Liver (tissue), 3 donors: ENCODE measurements around the gene SLC8A3.

Experiments used
- ATF3 ChIP-seq: IDR thresholded peaks from 2 replicates; pipeline ENCODE4 v1.6.1; 2016; ENCODE audit warnings: antibody characterized with exemption
- FOXA2 ChIP-seq: IDR thresholded peaks from 2 replicates; pipeline ENCODE4 v1.6.1; 2016; ENCODE audit warnings: antibody characterized with exemption
- JUND ChIP-seq, 2 donors: IDR thresholded peaks; 2 replicates each; pipeline ENCODE4 v1.6.1; 2016; ENCODE audit warnings: antibody characterized with exemption in 2 of 2
- RAD21 ChIP-seq, 2 donors: IDR thresholded peaks; 2 replicates each; pipeline ENCODE4 v1.6.1; 2016; ENCODE audit warnings: antibody characterized with exemption in 2 of 2, mild to moderate bottlenecking in 2 of 2
- REST ChIP-seq: IDR thresholded peaks from 2 replicates; pipeline ENCODE4 v1.6.1; 2016; ENCODE audit warnings: antibody characterized with exemption, mild to moderate bottlenecking
- RXRA ChIP-seq, 2 donors: IDR thresholded peaks; 2 replicates each; pipeline ENCODE4 v1.6.1; 2017 to 2018; ENCODE audit warnings: antibody characterized with exemption in 2 of 2, mild to moderate bottlenecking in 1 of 2
- TAF1 ChIP-seq: conservative IDR thresholded peaks from 2 replicates; pipeline ENCODE4 v1.6.1; 2016; ENCODE audit warnings: antibody characterized with exemption, mild to moderate bottlenecking
- TF ChIP-seq, protein P1 (sequence below): fragments of 150-350 bp; IDR thresholded peaks from 2 replicates; pipeline ENCODE4 v1.5.1; 2017; ENCODE audit warnings: improper control_type of control experiment, low read depth, low read length; ENCODE audit not compliant: missing input control
- donor health status: healthy.
- donor health status: healthy.

GRCh38 chr14:70002589-70003346 is 186.0 kb downstream of the SLC8A3 start:
- TF ChIP-seq, protein P1, sequence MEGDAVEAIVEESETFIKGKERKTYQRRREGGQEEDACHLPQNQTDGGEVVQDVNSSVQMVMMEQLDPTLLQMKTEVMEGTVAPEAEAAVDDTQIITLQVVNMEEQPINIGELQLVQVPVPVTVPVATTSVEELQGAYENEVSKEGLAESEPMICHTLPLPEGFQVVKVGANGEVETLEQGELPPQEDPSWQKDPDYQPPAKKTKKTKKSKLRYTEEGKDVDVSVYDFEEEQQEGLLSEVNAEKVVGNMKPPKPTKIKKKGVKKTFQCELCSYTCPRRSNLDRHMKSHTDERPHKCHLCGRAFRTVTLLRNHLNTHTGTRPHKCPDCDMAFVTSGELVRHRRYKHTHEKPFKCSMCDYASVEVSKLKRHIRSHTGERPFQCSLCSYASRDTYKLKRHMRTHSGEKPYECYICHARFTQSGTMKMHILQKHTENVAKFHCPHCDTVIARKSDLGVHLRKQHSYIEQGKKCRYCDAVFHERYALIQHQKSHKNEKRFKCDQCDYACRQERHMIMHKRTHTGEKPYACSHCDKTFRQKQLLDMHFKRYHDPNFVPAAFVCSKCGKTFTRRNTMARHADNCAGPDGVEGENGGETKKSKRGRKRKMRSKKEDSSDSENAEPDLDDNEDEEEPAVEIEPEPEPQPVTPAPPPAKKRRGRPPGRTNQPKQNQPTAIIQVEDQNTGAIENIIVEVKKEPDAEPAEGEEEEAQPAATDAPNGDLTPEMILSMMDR = no peak
- TF ChIP-seq JUND (IDR thresholded peaks at IDR 0.05) (no peak), RAD21 (IDR thresholded peaks at IDR 0.05) (no peak), REST (no peak), TAF1 (no peak), RXRA (IDR thresholded peaks at IDR 0.05) (no peak), FOXA2 (no peak), ATF3 (no peak)
